ES-I3 (cell line): ENCODE data around the gene SLC35B4.

Experiments used
- H3K36me3 ChIP-seq: 2 replicates; pipeline ENCODE4 v1.6.1; 2013; ENCODE audit warnings: mild to moderate bottlenecking, low read length, control low read depth, moderate library complexity; ENCODE audit not compliant: insufficient read depth
- H3K4me1 ChIP-seq: 2 replicates; pipeline ENCODE4 v1.6.1; 2013; ENCODE audit warnings: mild to moderate bottlenecking, control low read depth, low read length; ENCODE audit not compliant: insufficient read depth
- H3K9ac ChIP-seq: 2 replicates; pipeline ENCODE4 v1.6.1; 2013; ENCODE audit warnings: low read depth, mild to moderate bottlenecking, low read length, moderate library complexity
- H3K9me3 ChIP-seq: 2 replicates; pipeline ENCODE4 v1.6.1; 2013; ENCODE audit warnings: mild to moderate bottlenecking, low read length, moderate library complexity; ENCODE audit not compliant: control insufficient read depth, insufficient read depth

Gene SLC35B4, protein sequence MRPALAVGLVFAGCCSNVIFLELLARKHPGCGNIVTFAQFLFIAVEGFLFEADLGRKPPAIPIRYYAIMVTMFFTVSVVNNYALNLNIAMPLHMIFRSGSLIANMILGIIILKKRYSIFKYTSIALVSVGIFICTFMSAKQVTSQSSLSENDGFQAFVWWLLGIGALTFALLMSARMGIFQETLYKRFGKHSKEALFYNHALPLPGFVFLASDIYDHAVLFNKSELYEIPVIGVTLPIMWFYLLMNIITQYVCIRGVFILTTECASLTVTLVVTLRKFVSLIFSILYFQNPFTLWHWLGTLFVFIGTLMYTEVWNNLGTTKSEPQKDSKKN

DNA sequence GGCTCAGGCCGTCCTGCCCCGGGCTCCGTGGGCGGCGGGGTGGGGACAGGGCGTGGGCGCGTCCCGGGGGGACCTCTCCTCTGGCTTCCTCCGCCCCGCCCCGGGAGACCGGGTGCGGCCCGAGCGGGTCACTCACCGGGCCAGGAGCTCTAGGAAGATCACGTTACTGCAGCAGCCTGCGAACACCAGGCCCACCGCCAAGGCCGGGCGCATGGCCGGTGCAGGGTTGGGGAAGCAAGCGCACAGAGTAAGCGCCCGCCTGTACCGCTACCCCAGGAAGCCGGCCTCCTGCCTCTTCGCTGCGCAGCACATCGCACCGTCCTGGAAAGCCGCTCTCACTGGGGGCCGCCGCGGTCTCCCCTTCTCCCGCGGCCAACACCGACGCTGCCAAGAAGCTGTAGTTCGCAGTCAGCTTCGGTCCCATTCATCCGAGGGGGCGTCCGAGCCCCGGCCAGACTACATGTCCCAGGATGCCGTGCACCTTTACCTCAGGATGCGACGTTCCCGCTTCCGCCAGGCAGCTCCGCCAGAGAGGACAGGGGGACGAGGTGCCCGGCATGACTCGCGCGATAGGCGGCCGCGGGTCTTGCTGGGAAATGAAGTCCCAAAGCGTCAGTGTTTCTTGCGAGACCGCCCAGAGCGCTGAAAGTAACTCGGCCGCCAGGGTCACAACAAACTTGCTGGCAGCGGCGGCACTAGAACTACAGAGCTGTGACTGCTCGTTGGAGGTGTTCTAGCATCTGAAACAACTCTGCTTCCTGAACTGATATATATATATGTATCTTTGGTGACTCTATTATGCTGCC is at the start of gene SLC35B4:
TSS of gene SLC35B4 (minus strand) at position 392 of the 806 bp plus-strand sequence. CDS start at position 213, 179 bp downstream.
- H3K9ac ChIP-seq = peak within 1 kb of the TSS; percentile 72
- H3K9me3 ChIP-seq = no peaks in the 10 kb centered on the region
- no peaks in the 10 kb centered on the region for H3K4me1 ChIP-seq
- no peaks in the 10 kb centered on the region for H3K36me3 ChIP-seq

DNA sequence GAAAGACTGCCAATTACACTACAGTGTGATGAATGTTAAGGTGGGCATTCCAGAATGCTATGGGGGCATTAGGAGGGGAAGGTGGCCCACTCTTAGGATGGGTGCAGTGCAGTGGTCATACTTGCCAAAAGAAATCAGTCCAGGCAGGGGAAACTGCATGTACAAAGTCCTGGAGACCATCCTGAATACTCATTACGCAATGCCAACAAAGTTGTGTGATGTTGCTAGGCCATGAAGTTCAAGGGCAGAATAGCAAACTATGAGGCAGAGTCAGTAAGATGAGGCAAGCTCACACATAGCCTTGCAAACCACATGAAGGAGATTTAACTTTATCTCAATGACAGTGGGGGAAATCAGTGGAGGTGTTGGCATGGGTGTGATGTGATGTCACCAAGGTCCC is 49.8 kb upstream of the SLC35B4 start:
- no peaks in the 10 kb centered on the region for H3K36me3 ChIP-seq
- H3K9ac ChIP-seq = no peak overlapping the region
- H3K4me1 ChIP-seq = no peaks in the 10 kb centered on the region
- H3K9me3 ChIP-seq = no peaks in the 10 kb centered on the region

DNA sequence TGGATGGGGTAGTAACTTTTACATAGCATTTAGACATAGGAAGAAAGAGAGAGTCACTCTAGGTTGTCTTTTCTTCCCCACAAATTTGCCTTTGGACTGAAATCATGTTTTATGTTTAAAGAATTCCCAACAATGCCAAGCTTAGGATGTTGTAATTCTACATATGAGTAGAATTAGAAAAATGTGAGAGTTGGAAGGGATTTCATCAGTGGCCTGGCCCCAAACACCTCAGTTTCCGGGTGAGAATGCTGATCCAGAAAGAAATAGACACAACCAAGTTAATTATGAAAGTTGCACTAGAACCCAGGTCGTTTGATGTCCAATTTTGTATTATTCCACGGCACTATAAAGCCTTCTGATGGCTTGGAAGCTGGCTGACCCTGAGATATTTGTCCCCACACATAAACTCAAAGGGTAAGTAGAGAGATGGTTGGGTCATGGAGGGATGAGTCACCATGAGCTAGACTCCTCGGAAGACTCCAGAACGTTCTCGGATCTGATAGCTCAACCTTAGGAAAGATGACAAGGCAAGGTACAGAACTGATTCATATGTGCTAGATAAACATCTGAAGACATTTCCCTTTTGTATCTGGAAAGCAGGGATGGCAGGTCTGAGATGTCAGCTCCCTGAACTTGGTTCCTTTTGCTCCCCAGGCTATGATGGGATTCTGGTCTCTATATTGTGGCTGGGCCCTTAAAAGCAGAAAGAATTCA is 48.8 kb upstream of the SLC35B4 start:
- H3K9me3 ChIP-seq = no peaks in the 10 kb centered on the region
- H3K4me1 ChIP-seq = no peaks in the 10 kb centered on the region
- no peak overlapping the region for H3K9ac ChIP-seq
- H3K36me3 ChIP-seq = no peaks in the 10 kb centered on the region

DNA sequence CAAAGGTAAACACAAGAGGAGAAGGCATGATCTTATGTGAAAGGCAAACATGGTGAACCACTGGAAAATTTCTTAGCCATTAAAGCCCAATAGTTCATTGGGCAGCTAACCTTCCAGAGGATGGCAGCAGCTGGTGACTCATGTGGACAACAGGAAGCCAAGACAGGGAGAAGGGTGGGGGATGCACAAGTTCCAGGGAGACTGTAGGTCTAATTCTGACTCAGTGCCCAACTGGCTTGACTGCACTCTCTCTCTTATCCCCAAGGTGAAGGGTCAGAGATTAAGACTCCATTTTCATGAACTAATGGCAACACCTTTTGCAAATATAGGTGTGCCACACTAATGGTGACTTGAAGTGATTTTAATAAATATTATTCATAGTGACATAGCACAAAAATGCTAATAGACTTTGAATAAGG is 47.9 kb upstream of the SLC35B4 start:
- H3K36me3 ChIP-seq = no peaks in the 10 kb centered on the region
- no peak overlapping the region for H3K9ac ChIP-seq
- H3K4me1 ChIP-seq = no peaks in the 10 kb centered on the region
- no peaks in the 10 kb centered on the region for H3K9me3 ChIP-seq

DNA sequence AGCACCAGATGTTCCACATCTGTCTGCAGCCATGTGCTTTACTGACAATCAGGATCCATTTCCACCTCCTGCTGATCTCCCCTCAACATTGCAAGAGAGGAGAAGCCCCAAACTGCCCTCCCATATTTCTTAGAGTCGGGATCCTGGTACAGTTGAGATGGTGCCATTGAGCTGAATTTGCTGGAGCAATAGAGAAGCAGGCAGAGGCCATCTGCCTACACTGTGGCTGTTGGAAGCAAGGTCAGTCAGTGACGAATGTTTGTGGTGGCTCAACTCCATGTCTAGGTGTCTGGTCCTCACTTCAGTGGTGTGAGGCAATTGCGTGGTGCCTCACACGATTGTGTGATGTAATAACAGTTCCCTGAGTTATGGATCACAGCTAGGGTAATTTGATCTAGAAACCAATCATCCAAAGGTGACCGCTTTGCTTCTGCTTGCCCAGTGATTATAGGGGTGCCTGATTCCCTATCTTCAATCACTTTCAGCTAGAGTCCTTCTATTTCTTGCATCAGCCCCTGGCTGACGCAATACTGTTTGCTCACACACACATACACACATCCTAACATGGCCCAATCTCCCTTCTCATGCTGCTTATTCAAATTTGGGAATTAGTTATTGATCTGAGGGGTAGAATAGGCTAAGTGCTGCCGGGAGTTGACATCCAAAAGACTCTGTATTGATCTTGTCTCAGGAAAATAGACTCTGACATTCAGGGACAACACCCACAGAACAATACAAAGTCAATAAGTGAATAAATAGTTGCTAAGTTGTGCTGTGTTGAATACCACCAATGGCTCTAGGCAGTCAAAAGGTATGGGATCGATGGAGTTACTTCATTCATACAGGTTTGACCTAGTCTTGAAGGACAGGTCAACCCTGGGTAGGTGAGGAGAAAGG is 46.1 kb upstream of the SLC35B4 start:
- no peaks in the 10 kb centered on the region for H3K4me1 ChIP-seq
- H3K9me3 ChIP-seq = no peaks in the 10 kb centered on the region
- H3K36me3 ChIP-seq = no peaks in the 10 kb centered on the region
- no peak overlapping the region for H3K9ac ChIP-seq

DNA sequence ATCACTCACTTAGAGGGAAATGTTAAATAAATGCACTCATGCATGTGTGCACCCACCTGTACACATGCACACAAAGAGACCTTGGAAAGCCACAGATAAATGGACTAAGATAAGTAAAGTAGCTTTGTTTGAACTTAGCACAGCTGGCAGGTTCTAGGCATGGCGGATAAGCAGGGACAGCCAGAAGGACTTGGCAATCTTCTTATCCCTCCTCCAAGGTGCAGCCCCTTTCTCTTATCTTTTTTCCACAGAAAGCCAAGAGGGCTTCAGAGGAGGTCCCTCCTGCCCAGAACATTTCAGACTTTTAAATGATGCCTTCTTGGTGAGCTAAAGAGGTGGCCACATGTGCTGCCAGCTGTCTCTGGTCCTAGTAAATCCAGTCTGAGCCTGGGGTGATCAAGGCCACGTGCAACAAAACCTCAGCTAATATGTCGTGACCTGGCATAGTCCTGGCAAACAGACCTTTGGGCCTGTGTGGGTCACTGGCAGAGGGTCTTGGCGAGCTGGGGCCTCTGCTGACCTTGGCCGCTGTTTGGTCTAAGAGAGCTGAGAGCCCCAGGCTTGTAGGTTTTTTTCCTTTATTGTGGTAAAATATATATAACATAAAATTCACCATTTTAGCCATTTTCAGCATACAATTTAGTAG is 43.2 kb upstream of the SLC35B4 start:
- Histone ChIP-seq H3K9ac (no peak overlapping the region), H3K4me1 (no peaks in the 10 kb centered on the region), H3K36me3 (no peaks in the 10 kb centered on the region), H3K9me3 (no peaks in the 10 kb centered on the region)

DNA sequence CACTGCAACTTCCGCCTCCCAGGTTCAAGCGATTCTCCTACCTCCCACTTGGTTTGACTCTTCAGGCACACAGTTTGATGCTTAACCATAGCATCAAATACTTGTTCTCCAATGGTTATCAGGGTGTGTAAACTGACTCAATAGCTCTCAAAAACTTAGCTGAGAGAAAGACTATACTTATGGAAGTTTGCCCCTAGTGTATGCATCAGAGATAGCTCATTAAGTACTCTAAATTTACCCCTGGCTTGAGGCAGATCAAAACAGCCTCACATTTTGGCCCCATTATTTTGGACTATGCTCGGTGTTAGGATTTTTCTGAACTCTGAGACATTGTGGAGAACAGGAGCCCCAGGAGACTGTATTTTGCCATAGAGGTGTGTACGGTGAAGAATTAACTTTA is 40.8 kb upstream of the SLC35B4 start:
- Histone ChIP-seq H3K36me3 (no peaks in the 10 kb centered on the region), H3K9ac (no peak overlapping the region), H3K9me3 (no peaks in the 10 kb centered on the region), H3K4me1 (no peaks in the 10 kb centered on the region)

DNA sequence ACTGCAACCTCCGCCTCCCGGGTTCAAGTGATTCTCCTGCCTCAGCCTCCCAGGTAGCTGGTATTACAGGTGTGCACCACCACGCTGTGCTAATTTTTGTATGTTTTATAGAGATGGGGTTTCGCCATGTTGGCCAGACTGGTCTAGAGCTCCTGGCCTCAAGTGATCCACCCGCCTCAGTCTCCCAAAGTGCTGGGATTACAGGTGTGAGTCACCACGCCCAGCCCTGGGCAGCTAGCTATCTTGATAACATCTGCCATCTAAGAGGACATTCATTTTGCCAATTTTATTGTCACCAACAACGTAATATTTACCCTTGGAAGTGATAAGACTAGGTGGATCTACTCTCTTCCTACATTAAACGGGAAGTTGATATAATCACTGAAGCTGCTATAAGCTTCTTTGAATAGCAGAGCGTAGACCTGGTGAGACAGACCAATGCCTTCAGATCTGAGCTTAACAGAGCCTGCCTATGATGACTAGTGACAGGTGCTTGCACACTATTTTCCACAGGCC is 39.7 kb upstream of the SLC35B4 start:
- no peak overlapping the region for H3K9ac ChIP-seq
- peaks cover 3% of the 10 kb centered on the region; the same call in 1 of the 2 replicates for H3K4me1 ChIP-seq
- H3K9me3 ChIP-seq = no peaks in the 10 kb centered on the region
- no peaks in the 10 kb centered on the region for H3K36me3 ChIP-seq

DNA sequence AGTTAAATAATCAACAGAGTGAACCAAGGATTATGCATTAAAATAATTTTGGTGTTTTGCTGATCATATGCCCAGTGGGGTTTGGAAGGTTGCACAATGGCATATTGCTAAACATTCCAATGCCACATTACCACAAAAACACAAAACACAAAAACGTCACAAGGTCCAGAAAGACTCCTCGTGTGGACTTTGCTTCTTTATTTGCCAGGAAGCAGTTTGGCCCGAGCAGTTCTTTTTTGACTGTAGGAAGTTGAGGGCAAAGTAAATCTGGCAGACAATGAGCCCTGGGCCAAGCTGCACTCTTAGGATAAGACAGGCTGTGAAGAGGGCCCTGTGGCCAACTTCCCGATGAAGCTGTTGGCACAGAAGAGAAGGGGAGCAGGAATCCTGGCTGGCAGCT is 39.2 kb upstream of the SLC35B4 start:
- Histone ChIP-seq H3K4me1 (peaks cover 9% of the 10 kb centered on the region), H3K9ac (no peak overlapping the region), H3K36me3 (no peaks in the 10 kb centered on the region), H3K9me3 (no peaks in the 10 kb centered on the region)

DNA sequence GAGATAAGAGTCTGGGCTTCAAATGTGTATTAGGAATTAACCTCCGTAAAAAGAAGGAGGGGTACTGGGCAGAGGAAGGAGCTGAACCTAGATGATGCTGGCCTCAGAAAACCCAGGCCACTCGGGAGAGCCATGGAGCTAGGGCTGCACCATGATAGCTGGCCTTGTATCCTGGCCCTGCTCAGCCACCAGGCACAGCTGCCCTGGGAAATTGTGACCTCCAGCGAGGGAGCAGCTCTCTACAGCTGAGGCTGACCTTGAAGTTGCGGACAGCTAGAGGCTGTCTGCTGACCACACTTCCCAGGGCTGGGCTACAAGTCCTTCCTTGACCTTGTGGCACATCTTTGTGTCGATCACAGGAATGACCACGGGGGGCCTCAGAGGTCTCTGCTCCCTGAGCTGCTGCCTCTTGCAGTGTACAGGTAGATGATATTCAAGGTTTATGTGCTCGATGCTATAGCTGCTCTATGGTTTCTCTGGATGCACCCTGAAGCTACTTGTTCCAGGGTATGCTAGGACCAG is 38.3 kb upstream of the SLC35B4 start:
- Histone ChIP-seq H3K4me1 (peaks cover 9% of the 10 kb centered on the region), H3K9me3 (no peaks in the 10 kb centered on the region), H3K9ac (no peak overlapping the region), H3K36me3 (no peaks in the 10 kb centered on the region)

DNA sequence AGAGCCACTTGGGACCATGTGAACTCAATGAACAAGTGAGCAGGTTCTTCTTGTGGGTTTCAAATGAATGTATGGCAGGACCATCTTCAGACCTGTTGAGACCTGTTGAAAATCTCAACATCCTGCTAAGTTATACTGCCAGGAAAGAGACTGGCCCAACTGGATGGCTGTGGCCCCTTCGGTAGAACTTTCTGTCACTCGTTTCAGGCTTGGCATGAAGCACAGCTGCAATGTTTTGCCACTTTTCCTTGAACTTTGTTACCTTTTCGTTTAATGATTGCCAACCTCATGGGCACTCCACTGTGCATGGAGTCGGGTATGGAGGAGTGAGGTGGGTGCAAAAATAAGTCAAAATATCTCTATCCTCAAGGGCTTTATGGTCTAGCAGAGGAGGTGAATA is 36.7 kb upstream of the SLC35B4 start:
- Histone ChIP-seq H3K9ac (no peak overlapping the region), H3K4me1 (peaks cover 9% of the 10 kb centered on the region), H3K36me3 (no peaks in the 10 kb centered on the region), H3K9me3 (no peaks in the 10 kb centered on the region)

DNA sequence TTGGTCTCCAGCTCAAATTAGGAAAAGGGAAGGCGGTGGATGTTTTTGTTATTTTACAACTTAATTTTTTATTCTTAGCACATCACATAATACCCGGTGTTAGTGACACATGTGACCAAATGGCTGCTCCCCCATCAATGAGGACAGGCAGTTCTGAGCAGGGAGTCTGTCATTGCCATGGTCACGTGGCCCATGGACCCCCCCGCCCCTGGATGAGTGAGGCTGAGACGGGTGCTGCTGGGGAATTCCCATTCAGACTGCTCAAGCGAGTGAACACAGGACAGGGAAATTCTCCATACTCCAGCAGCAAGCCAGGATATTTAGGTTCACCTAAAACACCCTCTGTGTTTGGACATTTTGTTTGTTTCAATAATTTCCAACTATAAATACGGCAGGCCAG is 34.7 kb upstream of the SLC35B4 start:
- Histone ChIP-seq H3K9me3 (no peaks in the 10 kb centered on the region), H3K4me1 (peaks cover 9% of the 10 kb centered on the region), H3K36me3 (no peaks in the 10 kb centered on the region), H3K9ac (no peak overlapping the region)

DNA sequence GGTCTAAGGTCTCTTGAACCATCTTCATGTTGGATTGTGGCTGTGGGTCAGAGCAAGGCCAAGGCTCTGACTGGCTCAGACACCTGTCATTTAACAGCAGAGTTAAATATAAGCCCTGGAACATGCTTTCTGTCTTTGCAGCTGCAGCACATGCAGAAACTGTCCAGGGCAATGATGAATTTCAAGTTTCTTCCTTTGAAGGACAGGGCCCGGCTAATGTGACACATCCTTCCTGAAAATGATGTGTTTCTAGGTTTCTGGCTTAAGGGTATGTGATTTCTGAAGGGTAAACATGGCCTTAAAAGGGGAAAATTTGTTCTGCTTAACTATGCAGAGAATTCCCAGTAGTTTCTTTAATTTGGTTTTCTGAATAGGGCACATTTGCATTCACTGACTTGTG is 34.0 kb upstream of the SLC35B4 start:
- H3K4me1 ChIP-seq = peaks cover 9% of the 10 kb centered on the region

More for the DNA sequence above, 34.0 kb upstream of the SLC35B4 start:
- H3K9me3 ChIP-seq = no peaks in the 10 kb centered on the region
- H3K9ac ChIP-seq = no peak overlapping the region
- H3K36me3 ChIP-seq = no peaks in the 10 kb centered on the region
